Thyroid gland (tissue), 4 donors: ENCODE measurements around the gene MMAB. TPM values are rescaled to one million over a fixed set of nuclear protein-coding genes. Genes with fewer than 3 reads are reported as not detected.

Experiments
- DNase-seq, 2 donors: peaks; one replicate each; pipeline ENCODE4 v3.0.0-alpha.2; 2019
- H3K27ac ChIP-seq, 3 donors: fragments of 200-600 bp; sonication (generic); 1 replicate in 2 of 3; 2 replicates in 1 of 3; pipeline ENCODE4 v1.5.1; 2016 to 2019; ENCODE audit warnings: mild to moderate bottlenecking in 1 of 3, moderate library complexity in 1 of 3
- H3K27me3 ChIP-seq: fragments of 200-600 bp; sonication (generic); one replicate; pipeline ENCODE4 v1.5.1; 2019
- H3K36me3 ChIP-seq, 2 donors: fragments of 200-600 bp; sonication (generic); one replicate each; pipeline ENCODE4 v1.5.1; 2016 to 2019
- H3K4me1 ChIP-seq, 2 donors: fragments of 200-600 bp; sonication (generic); one replicate each; pipeline ENCODE4 v1.5.1; 2017 to 2019
- H3K4me3 ChIP-seq, 3 donors: fragments of 200-600 bp; sonication (generic); replicated peaks in 1 of 3; 1 replicate in 2 of 3; 2 replicates in 1 of 3; pipeline ENCODE4 v1.5.1; 2016; ENCODE audit warnings: mild to moderate bottlenecking in 1 of 3
- H3K9me3 ChIP-seq: fragments of 200-600 bp; sonication (generic); one replicate; pipeline ENCODE4 v1.5.1; 2017
- CTCF ChIP-seq, 6 experiments: fragments of 200-600 bp in 3 of 6; fragments of 450-650 bp in 3 of 6; sonication (generic) in 3 of 6; IDR thresholded peaks; one replicate each; pipeline ENCODE4 v1.5.1; 2016 to 2019; ENCODE audit warnings: antibody characterized with exemption in 6 of 6, mild to moderate bottlenecking in 2 of 6, inconsistent platforms in 1 of 6, moderate library complexity in 1 of 6
- POLR2A ChIP-seq, 2 donors: fragments of 450-650 bp; IDR thresholded peaks; one replicate each; pipeline ENCODE4 v1.6.1; 2017; ENCODE audit warnings: antibody characterized with exemption in 2 of 2, mild to moderate bottlenecking in 2 of 2, moderate library complexity in 1 of 2
- WGBS, 2 donors: methylation state at CpG; one replicate each; pipeline ENCODE4 v1.1.5; 2017; 5-methylcytosine and 5-hydroxymethylcytosine counted together
- intact Hi-C: fragments of 100-400 bp; cut with DNase I; formaldehyde crosslinking; loops from one replicate; pipeline ENCODE4 v1.15.1; 2023
- total RNA-seq, 4 donors: library from RNA; depleted of rRNA; stranded (reverse); fragments of >200 nt; gene quantifications; one replicate each; pipeline ENCODE4 v1.2.3, GENCODE V29; 2016

MMAB gene
- total RNA-seq, 4 donors from 2014 or later, result 40.3 to 82.2 (median 69.7) TPM

GRCh38 chr12:109525279-109525585 lies 48.1 kb downstream of the MMAB start:
- no peaks in the 10 kb centered on the region for H3K27me3 ChIP-seq
- no peak overlapping the region for H3K4me3 ChIP-seq
- no peaks in the 10 kb centered on the region for H3K9me3 ChIP-seq
- H3K36me3 ChIP-seq, result peaks cover 49 to 57% of the 10 kb centered on the region in 2 donors
- intact Hi-C loops, result no loop called here
- H3K27ac ChIP-seq, result no peak overlapping the region
- DNase-seq, result no peak
- H3K4me1 ChIP-seq, result peaks cover 0 to 3% of the 10 kb centered on the region in 2 donors
- TF ChIP-seq POLR2A (IDR thresholded peaks at IDR 0.05) (no peak), CTCF (IDR thresholded peaks at IDR 0.05) (no peak)
- WGBS, 2 donors, result 85 to 92% methylated on average over 3 of the region's 3 CpGs

GRCh38 chr12:109524466-109525278 lies 48.6 kb downstream of the MMAB start:
- H3K4me1 ChIP-seq, result no peaks in the 10 kb centered on the region
- H3K4me3 ChIP-seq, result no peak overlapping the region
- H3K9me3 ChIP-seq, result no peaks in the 10 kb centered on the region
- H3K36me3 ChIP-seq, result peaks cover 49 to 62% of the 10 kb centered on the region in 2 donors
- TF ChIP-seq CTCF (IDR thresholded peaks at IDR 0.05), result no peak
- no peak for TF ChIP-seq POLR2A (IDR thresholded peaks at IDR 0.05)
- intact Hi-C loops, result no loop called here
- H3K27ac ChIP-seq, result no peak overlapping the region
- H3K27me3 ChIP-seq, result no peaks in the 10 kb centered on the region
- DNase-seq, result no peak
- 91 to 92% methylated on average over 25 of the region's 26 CpGs for WGBS, 2 donors

- H3K27ac ChIP-seq, result no peak overlapping the region
- H3K9me3 ChIP-seq, result no peaks in the 10 kb centered on the region
- peaks cover 0 to 6% of the 10 kb centered on the region in 2 donors for H3K4me1 ChIP-seq
- H3K4me3 ChIP-seq, result no peak overlapping the region
- peaks cover 49 to 67% of the 10 kb centered on the region in 2 donors for H3K36me3 ChIP-seq
- 71 to 80% methylated on average over 2 to 5 of the region's 5 CpGs for WGBS, 2 donors
- intact Hi-C loops, result no loop called here
- H3K27me3 ChIP-seq, result no peaks in the 10 kb centered on the region
- no peak for TF ChIP-seq CTCF (IDR thresholded peaks at IDR 0.05)
- no peak for TF ChIP-seq POLR2A (IDR thresholded peaks at IDR 0.05)
- DNase-seq, result no peak
These were observed 49.8 kb downstream of the MMAB start for GRCh38 chr12:109523504-109523903.

GRCh38 chr12:109523071-109523470 lies 50.2 kb downstream of the MMAB start:
- intact Hi-C loops, result no loop called here
- DNase-seq, result no peak

More at GRCh38 chr12:109523071-109523470, 50.2 kb downstream of the MMAB start:
- Histone ChIP-seq H3K4me3 (no peak overlapping the region), H3K27me3 (no peaks in the 10 kb centered on the region), H3K27ac (no peak overlapping the region), H3K36me3 (peaks cover 53 to 66% of the 10 kb centered on the region in 2 donors), H3K9me3 (no peaks in the 10 kb centered on the region), H3K4me1 (peaks cover 0 to 10% of the 10 kb centered on the region in 2 donors)
- TF ChIP-seq CTCF (IDR thresholded peaks at IDR 0.05) (no peak), POLR2A (IDR thresholded peaks at IDR 0.05) (no peak)
- WGBS, 2 donors, result 81 to 88% methylated on average over 10 of the region's 10 CpGs
